Keratinocyte (primary cell): ENCODE measurements around the gene KCNA3. TPM values are rescaled to one million over a fixed set of nuclear protein-coding genes. Genes with fewer than 3 reads are reported as not detected.

ENCODE experiments used
- DNase-seq: peaks from one replicate; pipeline ENCODE4 v3.0.0-alpha.2; 2011; ENCODE audit warnings: low read depth, missing footprints, low spot score
- FAIRE-seq: peaks from 2 replicates; lab custom pipeline; 2011; peaks lifted over from hg19 to GRCh38; lab: Jason Lieb, UNC
- H2AFZ ChIP-seq: 2 replicates; pipeline ENCODE4 v1.6.0; 2012; ENCODE audit warnings: low read length, control low read depth, inconsistent platforms; ENCODE audit not compliant: control insufficient read depth
- H3K27ac ChIP-seq: 2 replicates; pipeline ENCODE4 v1.5.1; 2011; ENCODE audit warnings: low read length; ENCODE audit not compliant: control insufficient read depth, insufficient read depth
- H3K27me3 ChIP-seq: 3 replicates; pipeline ENCODE4 v1.6.0; 2011; ENCODE audit warnings: low read length; ENCODE audit not compliant: control insufficient read depth, insufficient read depth; ENCODE audit errors: extremely low read depth
- H3K36me3 ChIP-seq, 2 experiments: 2 replicates in 1 of 2; 3 replicates in 1 of 2; pipeline ENCODE4 v1.5.1; 2011; ENCODE audit warnings: low read length in 2 of 2, mild to moderate bottlenecking in 1 of 2; ENCODE audit not compliant: control insufficient read depth in 2 of 2, insufficient read depth in 2 of 2; ENCODE audit errors: extremely low read depth in 1 of 2
- H3K4me1 ChIP-seq: 3 replicates; pipeline ENCODE4 v1.5.1; 2011; ENCODE audit warnings: low read length; ENCODE audit not compliant: control insufficient read depth, insufficient read depth; ENCODE audit errors: extremely low read depth
- H3K4me2 ChIP-seq: 3 replicates; pipeline ENCODE4 v1.6.0; 2011; ENCODE audit warnings: low read depth, low read length; ENCODE audit not compliant: control insufficient read depth, insufficient read depth; ENCODE audit errors: extremely low read depth
- H3K4me3 ChIP-seq, 3 experiments: fragments of 200-600 bp in 1 of 3; sonication (generic) in 1 of 3; 2 replicates in 2 of 3; 3 replicates in 1 of 3; pipeline ENCODE4 v1.5.1; 2011 to 2016; ENCODE audit warnings: low read length in 3 of 3, mild to moderate bottlenecking in 3 of 3, control low read depth in 2 of 3, inconsistent platforms in 1 of 3, low read depth in 1 of 3, mixed read lengths in 1 of 3, mixed run types in 1 of 3, moderate library complexity in 1 of 3; ENCODE audit not compliant: control insufficient read depth in 2 of 3, insufficient read depth in 2 of 3; ENCODE audit errors: extremely low read depth in 1 of 3
- H3K79me2 ChIP-seq: 2 replicates; pipeline ENCODE4 v1.6.0; 2012; ENCODE audit warnings: low read length; ENCODE audit not compliant: control insufficient read depth, insufficient read depth
- H3K9ac ChIP-seq: 3 replicates; pipeline ENCODE4 v1.6.0; 2011; ENCODE audit warnings: low read length; ENCODE audit not compliant: control insufficient read depth, insufficient read depth; ENCODE audit errors: extremely low read depth
- H3K9me1 ChIP-seq: 3 replicates; pipeline ENCODE4 v1.6.0; 2011; ENCODE audit warnings: low read length; ENCODE audit not compliant: control insufficient read depth, insufficient read depth; ENCODE audit errors: extremely low read depth
- H3K9me3 ChIP-seq: 2 replicates; pipeline ENCODE4 v1.5.1; 2012; ENCODE audit warnings: low read depth, low read length; ENCODE audit not compliant: control insufficient read depth
- H4K20me1 ChIP-seq: 3 replicates; pipeline ENCODE4 v1.6.0; 2011; ENCODE audit warnings: low read length; ENCODE audit not compliant: control insufficient read depth, insufficient read depth; ENCODE audit errors: extremely low read depth
- CTCF ChIP-seq, 3 experiments: IDR thresholded peaks in 1 of 3; conservative IDR thresholded peaks in 1 of 3; optimal IDR thresholded peaks in 1 of 3; 2 replicates in 2 of 3; 3 replicates in 1 of 3; pipeline versions ENCODE3 to v1.5.1; 2011; ENCODE audit warnings: low read length in 3 of 3, mild to moderate bottlenecking in 3 of 3, moderate library complexity in 2 of 3, control low read depth in 1 of 3, inconsistent platforms in 1 of 3; ENCODE audit not compliant: insufficient read depth in 2 of 3; ENCODE audit errors: extremely low read depth in 1 of 3
- EZH2 ChIP-seq: IDR thresholded peaks from one replicate; pipeline ENCODE4 v1.6.1; 2012; ENCODE audit warnings: inconsistent platforms, mild to moderate bottlenecking, low read length, moderate library complexity
- dilution Hi-C: fragments of 300-500 bp; cut with MboI; formaldehyde crosslinking; loops from one replicate; pipeline ENCODE4 v1.7.0; 2020; ENCODE audit warnings: low sequenced_read_pairs; ENCODE audit not compliant: extremely low pct_ligation_motif_present
- polyA plus RNA-seq, 5 experiments: library from polyadenylated mRNA; depleted of rRNA in 3 of 5; stranded (reverse) in 3 of 5; stranded (forward) in 1 of 5; unstranded in 1 of 5; fragments of >200 nt; gene quantifications; 1 replicate in 1 of 5; 2 replicates in 3 of 5; 3 replicates in 1 of 5; pipeline versions ENCODE4 v1.2.1 to v1.2.3, GENCODE V29; 2011 to 2012; ENCODE audit warnings: missing spikeins in 2 of 5, low read depth in 1 of 5, low replicate concordance in 1 of 5

The KCNA3 gene
- polyA plus RNA-seq, 1 donor (not counting 4 experiments of a cell fraction or from before 2014, with no cell fraction given) = not detected

- H2AFZ ChIP-seq = no peak overlapping the region
- H3K9ac ChIP-seq = no peak overlapping the region
- TF ChIP-seq EZH2 (no peak), CTCF (optimal IDR thresholded peaks at IDR 0.05 in 1 of 3, IDR thresholded peaks at IDR 0.05 in 1 of 3, conservative IDR thresholded peaks at IDR 0.05 in 1 of 3; ENCODE audit: extremely low read depth in 1 of 3, insufficient read depth in 2 of 3, low read length in 3 of 3) (no peak)
- no peaks in the 10 kb centered on the region for H3K4me1 ChIP-seq
- no peak overlapping the region for H3K27ac ChIP-seq
- no peak overlapping the region for H3K4me2 ChIP-seq
- peaks cover 2% of the 10 kb centered on the region for H3K27me3 ChIP-seq
- H3K79me2 ChIP-seq = no peaks in the 10 kb centered on the region
- H3K9me3 ChIP-seq = no peaks in the 10 kb centered on the region
- dilution Hi-C loops = no loop called here
- DNase-seq (no peak), FAIRE-seq (no peak)
- no peaks in the 10 kb centered on the region for H3K36me3 ChIP-seq
- no peaks in the 10 kb centered on the region for H3K9me1 ChIP-seq
- H4K20me1 ChIP-seq = no peaks in the 10 kb centered on the region
- no peak overlapping the region for H3K4me3 ChIP-seq
Measured at GRCh38 chr1:110627764-110628163, 47.0 kb downstream of the KCNA3 start.

- DNase-seq (no peak), FAIRE-seq (no peak)
- H3K36me3 ChIP-seq = no peaks in the 10 kb centered on the region
- no peak overlapping the region for H3K4me2 ChIP-seq
- no peak overlapping the region for H2AFZ ChIP-seq
- H3K27ac ChIP-seq = no peak overlapping the region
- H3K79me2 ChIP-seq = no peaks in the 10 kb centered on the region
- H3K9me3 ChIP-seq = no peaks in the 10 kb centered on the region
- H3K4me1 ChIP-seq = no peaks in the 10 kb centered on the region
- no peaks in the 10 kb centered on the region for H4K20me1 ChIP-seq
- no peaks in the 10 kb centered on the region for H3K9me1 ChIP-seq
- H3K4me3 ChIP-seq = no peak overlapping the region
- TF ChIP-seq CTCF (optimal IDR thresholded peaks at IDR 0.05 in 1 of 3, IDR thresholded peaks at IDR 0.05 in 1 of 3, conservative IDR thresholded peaks at IDR 0.05 in 1 of 3; ENCODE audit: extremely low read depth in 1 of 3, insufficient read depth in 2 of 3, low read length in 3 of 3) (no peak), EZH2 (no peak)
- dilution Hi-C loops = no loop called here
- H3K9ac ChIP-seq = no peak overlapping the region
- H3K27me3 ChIP-seq = peaks cover 2% of the 10 kb centered on the region
Measured at GRCh38 chr1:110626889-110627288, 47.9 kb downstream of the KCNA3 start.

Other genes with a start within 250 kb of the KCNA3 start
- gene PROK1, start 223.8 kb downstream of the KCNA3 start, polyA plus RNA-seq = not detected in 3 replicates
- not detected in 3 replicates for gene KCNA10, start 155.8 kb downstream of the KCNA3 start, polyA plus RNA-seq
- gene KCNA2, start 68.6 kb downstream of the KCNA3 start, polyA plus RNA-seq = 0.03 to 0.10 TPM in 2 of 3 replicates, not detected in the other
- gene CD53, start 198.2 kb upstream of the KCNA3 start, polyA plus RNA-seq = 0.09 to 0.58 TPM (median 0.19 TPM) in 3 replicates